Keratinocyte (primary cell): Measurements from ENCODE around the gene RAB3IP. TPM values are rescaled to one million over a fixed set of nuclear protein-coding genes. Genes with fewer than 3 reads are reported as not detected.
A peak's percentile ranks its signal among the peaks of the same experiment; 100 is the strongest.
"Not testable (repeated sequence)": the region's sequence is repeated elsewhere in the genome, so short reads cannot be mapped to it uniquely, and the experiment has no call there.

ENCODE experiments used
- DNase-seq: peaks from one replicate; pipeline ENCODE4 v3.0.0-alpha.2; 2011; ENCODE audit warnings: low read depth, missing footprints, low spot score
- FAIRE-seq: peaks from 2 replicates; lab custom pipeline; 2011; peaks lifted over from hg19 to GRCh38; lab: Jason Lieb, UNC
- H2AFZ ChIP-seq: 2 replicates; pipeline ENCODE4 v1.6.0; 2012; ENCODE audit warnings: low read length, control low read depth, inconsistent platforms; ENCODE audit not compliant: control insufficient read depth
- H3K27ac ChIP-seq: 2 replicates; pipeline ENCODE4 v1.5.1; 2011; ENCODE audit warnings: low read length; ENCODE audit not compliant: control insufficient read depth, insufficient read depth
- H3K27me3 ChIP-seq: 3 replicates; pipeline ENCODE4 v1.6.0; 2011; ENCODE audit warnings: low read length; ENCODE audit not compliant: control insufficient read depth, insufficient read depth; ENCODE audit errors: extremely low read depth
- H3K36me3 ChIP-seq, 2 experiments: 2 replicates in 1 of 2; 3 replicates in 1 of 2; pipeline ENCODE4 v1.5.1; 2011; ENCODE audit warnings: low read length in 2 of 2, mild to moderate bottlenecking in 1 of 2; ENCODE audit not compliant: control insufficient read depth in 2 of 2, insufficient read depth in 2 of 2; ENCODE audit errors: extremely low read depth in 1 of 2
- H3K4me1 ChIP-seq: 3 replicates; pipeline ENCODE4 v1.5.1; 2011; ENCODE audit warnings: low read length; ENCODE audit not compliant: control insufficient read depth, insufficient read depth; ENCODE audit errors: extremely low read depth
- H3K4me2 ChIP-seq: 3 replicates; pipeline ENCODE4 v1.6.0; 2011; ENCODE audit warnings: low read depth, low read length; ENCODE audit not compliant: control insufficient read depth, insufficient read depth; ENCODE audit errors: extremely low read depth
- H3K4me3 ChIP-seq, 3 experiments: fragments of 200-600 bp in 1 of 3; sonication (generic) in 1 of 3; 2 replicates in 2 of 3; 3 replicates in 1 of 3; pipeline ENCODE4 v1.5.1; 2011 to 2016; ENCODE audit warnings: low read length in 3 of 3, mild to moderate bottlenecking in 3 of 3, control low read depth in 2 of 3, inconsistent platforms in 1 of 3, low read depth in 1 of 3, mixed read lengths in 1 of 3, mixed run types in 1 of 3, moderate library complexity in 1 of 3; ENCODE audit not compliant: control insufficient read depth in 2 of 3, insufficient read depth in 2 of 3; ENCODE audit errors: extremely low read depth in 1 of 3
- H3K79me2 ChIP-seq: 2 replicates; pipeline ENCODE4 v1.6.0; 2012; ENCODE audit warnings: low read length; ENCODE audit not compliant: control insufficient read depth, insufficient read depth
- H3K9ac ChIP-seq: 3 replicates; pipeline ENCODE4 v1.6.0; 2011; ENCODE audit warnings: low read length; ENCODE audit not compliant: control insufficient read depth, insufficient read depth; ENCODE audit errors: extremely low read depth
- H3K9me1 ChIP-seq: 3 replicates; pipeline ENCODE4 v1.6.0; 2011; ENCODE audit warnings: low read length; ENCODE audit not compliant: control insufficient read depth, insufficient read depth; ENCODE audit errors: extremely low read depth
- H3K9me3 ChIP-seq: 2 replicates; pipeline ENCODE4 v1.5.1; 2012; ENCODE audit warnings: low read depth, low read length; ENCODE audit not compliant: control insufficient read depth
- H4K20me1 ChIP-seq: 3 replicates; pipeline ENCODE4 v1.6.0; 2011; ENCODE audit warnings: low read length; ENCODE audit not compliant: control insufficient read depth, insufficient read depth; ENCODE audit errors: extremely low read depth
- CTCF ChIP-seq, 3 experiments: IDR thresholded peaks in 1 of 3; conservative IDR thresholded peaks in 1 of 3; optimal IDR thresholded peaks in 1 of 3; 2 replicates in 2 of 3; 3 replicates in 1 of 3; pipeline versions ENCODE3 to v1.5.1; 2011; ENCODE audit warnings: low read length in 3 of 3, mild to moderate bottlenecking in 3 of 3, moderate library complexity in 2 of 3, control low read depth in 1 of 3, inconsistent platforms in 1 of 3; ENCODE audit not compliant: insufficient read depth in 2 of 3; ENCODE audit errors: extremely low read depth in 1 of 3
- EZH2 ChIP-seq: IDR thresholded peaks from one replicate; pipeline ENCODE4 v1.6.1; 2012; ENCODE audit warnings: inconsistent platforms, mild to moderate bottlenecking, low read length, moderate library complexity
- dilution Hi-C: fragments of 300-500 bp; cut with MboI; formaldehyde crosslinking; loops from one replicate; pipeline ENCODE4 v1.7.0; 2020; ENCODE audit warnings: low sequenced_read_pairs; ENCODE audit not compliant: extremely low pct_ligation_motif_present
- polyA plus RNA-seq, 5 experiments: library from polyadenylated mRNA; depleted of rRNA in 3 of 5; stranded (reverse) in 3 of 5; stranded (forward) in 1 of 5; unstranded in 1 of 5; fragments of >200 nt; gene quantifications; 1 replicate in 1 of 5; 2 replicates in 3 of 5; 3 replicates in 1 of 5; pipeline versions ENCODE4 v1.2.1 to v1.2.3, GENCODE V29; 2011 to 2012; ENCODE audit warnings: missing spikeins in 2 of 5, low read depth in 1 of 5, low replicate concordance in 1 of 5

RAB3IP gene
- polyA plus RNA-seq, 1 donor (not counting 4 experiments of a cell fraction or from before 2014, with no cell fraction given), result 30.6 TPM

- no peaks in the 10 kb centered on the region for H3K79me2 ChIP-seq
- H3K9ac ChIP-seq, result no peak overlapping the region
- no peaks in the 10 kb centered on the region for H3K9me1 ChIP-seq
- no peaks in the 10 kb centered on the region for H3K4me1 ChIP-seq
- dilution Hi-C loops, result no loop called here
- no peaks in the 10 kb centered on the region for H4K20me1 ChIP-seq
- H3K27me3 ChIP-seq, result no peaks in the 10 kb centered on the region
- no peak overlapping the region for H3K27ac ChIP-seq
- H2AFZ ChIP-seq, result no peak overlapping the region
- H3K4me2 ChIP-seq, result no peak overlapping the region
- no peak for DNase-seq
- TF ChIP-seq CTCF (optimal IDR thresholded peaks at IDR 0.05 in 1 of 3, IDR thresholded peaks at IDR 0.05 in 1 of 3, conservative IDR thresholded peaks at IDR 0.05 in 1 of 3; ENCODE audit: extremely low read depth in 1 of 3, insufficient read depth in 2 of 3, low read length in 3 of 3) (no peak), EZH2 (no peak)
- no peaks in the 10 kb centered on the region for H3K9me3 ChIP-seq
- no peak overlapping the region for H3K4me3 ChIP-seq
- FAIRE-seq, result no peak
- H3K36me3 ChIP-seq, result no peaks in the 10 kb centered on the region
These were observed 113.3 kb downstream of the RAB3IP start for GRCh38 chr12:69851976-69852375.

- H3K9ac ChIP-seq, H3K4me1 ChIP-seq, H2AFZ ChIP-seq, H3K79me2 ChIP-seq, FAIRE-seq, H4K20me1 ChIP-seq, dilution Hi-C loops, H3K27me3 ChIP-seq, H3K27ac ChIP-seq, H3K4me3 ChIP-seq, H3K4me2 ChIP-seq, DNase-seq, H3K9me3 ChIP-seq, H3K9me1 ChIP-seq, H3K36me3 ChIP-seq: not testable (repeated sequence)
These were observed 114.7 kb downstream of the RAB3IP start for GRCh38 chr12:69853176-69853961.

GRCh38 chr12:69866698-69867097, 128.0 kb downstream of the RAB3IP start:
- TF ChIP-seq CTCF (optimal IDR thresholded peaks at IDR 0.05 in 1 of 3, IDR thresholded peaks at IDR 0.05 in 1 of 3, conservative IDR thresholded peaks at IDR 0.05 in 1 of 3; ENCODE audit: extremely low read depth in 1 of 3, insufficient read depth in 2 of 3, low read length in 3 of 3) (no peak), EZH2 (no peak)
- dilution Hi-C loops, result no loop called here
- H3K9me1 ChIP-seq, result no peaks in the 10 kb centered on the region

More at GRCh38 chr12:69866698-69867097, 128.0 kb downstream of the RAB3IP start:
- Histone ChIP-seq H4K20me1 (no peaks in the 10 kb centered on the region), H3K27me3 (no peaks in the 10 kb centered on the region), H3K9ac (no peak overlapping the region), H3K9me3 (no peaks in the 10 kb centered on the region), H3K4me1 (no peaks in the 10 kb centered on the region), H3K4me3 (no peak overlapping the region), H3K79me2 (no peaks in the 10 kb centered on the region), H3K36me3 (no peaks in the 10 kb centered on the region), H2AFZ (no peak overlapping the region), H3K27ac (no peak overlapping the region), H3K4me2 (no peak overlapping the region)
- FAIRE-seq, result peak; percentile 17
- no peak for DNase-seq
